Suprapubic skin (tissue), 4 donors: Measurements from ENCODE around the gene MARCHF3.

Experiments
- CTCF ChIP-seq, 2 donors: fragments of 200-600 bp in 1 of 2; fragments of 450-650 bp in 1 of 2; sonication (generic) in 1 of 2; IDR thresholded peaks; one replicate each; pipeline ENCODE4 v1.5.1; 2016 to 2019; ENCODE audit warnings: antibody characterized with exemption in 2 of 2, mild to moderate bottlenecking in 1 of 2, moderate library complexity in 1 of 2
- POLR2A ChIP-seq, 2 donors: fragments of 450-650 bp; IDR thresholded peaks; one replicate each; pipeline ENCODE4 v1.6.1; 2017; ENCODE audit warnings: antibody characterized with exemption in 2 of 2, mild to moderate bottlenecking in 2 of 2, moderate library complexity in 2 of 2
- POLR2AphosphoS5 ChIP-seq, 3 donors: sonication (generic); formaldehyde crosslinking; IDR thresholded peaks; one replicate each; pipeline ENCODE4 v1.6.1; 2017; ENCODE audit warnings: antibody characterized with exemption in 3 of 3

- TF ChIP-seq CTCF (IDR thresholded peaks at IDR 0.05) (no peak), POLR2AphosphoS5 (IDR thresholded peaks at IDR 0.05) (no peak), POLR2A (IDR thresholded peaks at IDR 0.05) (no peak)
Observed at GRCh38 chr5:126819253-126819652, 211.1 kb downstream of the MARCHF3 start.
